ENCODE results near the gene DKK3.

GRCh38 chr11:11944444-11944843, 64.0 kb downstream of the DKK3 start:
- no peak for TF ChIP-seq CTCF (IDR thresholded peaks at IDR 0.05)
- TF ChIP-seq POLR2A (IDR thresholded peaks at IDR 0.05) = no peak
